HG02840 (cell line): ENCODE results near the gene RIT1.
"Not testable (repeated sequence)": the region's sequence is repeated elsewhere in the genome, so short reads cannot be mapped to it uniquely, and the experiment has no call there.

ENCODE experiments used
- ATAC-seq: cut with Tn5 transposase; IDR thresholded peaks from one replicate; pipeline ENCODE4 v1.9.1; 2021; ENCODE audit warnings: mild to moderate bottlenecking, moderate library complexity, moderate number of reproducible peaks; ENCODE audit not compliant: unreplicated experiment, low FRiP score

RIT1 gene

GRCh38 chr1:155934097-155934935 is 23.2 kb upstream of the RIT1 start, which contains the start of gene KHDC4:
TSS of gene KHDC4 (minus strand) at chr1:155934413. CDS start at chr1:155934373, 40 bp downstream.
- peak; percentile 93 for ATAC-seq

GRCh38 chr1:155933591-155934096 is 22.5 kb upstream of the RIT1 start:
- no peak for ATAC-seq

- no peak for ATAC-seq
Observed at GRCh38 chr1:155932487-155932886, 21.3 kb upstream of the RIT1 start.

- no peak for ATAC-seq
Observed at GRCh38 chr1:155932081-155932480, 20.9 kb upstream of the RIT1 start.

GRCh38 chr1:155931332-155932038 is 20.3 kb upstream of the RIT1 start:
- no peak for ATAC-seq

GRCh38 chr1:155930725-155931124 is 19.6 kb upstream of the RIT1 start:
- ATAC-seq, result not testable (repeated sequence)

- no peak for ATAC-seq
Observed at GRCh38 chr1:155929057-155929456, 17.9 kb upstream of the RIT1 start.

- ATAC-seq, result no peak
Observed at GRCh38 chr1:155925506-155925905, 14.4 kb upstream of the RIT1 start.

GRCh38 chr1:155920717-155921116 is 9.6 kb upstream of the RIT1 start:
- ATAC-seq, result no peak

GRCh38 chr1:155919801-155920200 is 8.7 kb upstream of the RIT1 start:
- no peak for ATAC-seq

GRCh38 chr1:155918660-155919059 is 7.5 kb upstream of the RIT1 start:
- ATAC-seq, result no peak

- no peak for ATAC-seq
Observed at GRCh38 chr1:155913969-155914757, 3.0 kb upstream of the RIT1 start.

- ATAC-seq, result no peak
Observed at GRCh38 chr1:155912056-155912536, 947 bp upstream of the RIT1 start.

- ATAC-seq, result no peak
Observed at GRCh38 chr1:155910621-155911121, 478 bp downstream of the RIT1 start.

- no peak for ATAC-seq
Observed at GRCh38 chr1:155909894-155910293, 1.3 kb downstream of the RIT1 start.

- no peak for ATAC-seq
Observed at GRCh38 chr1:155904261-155904660, 6.9 kb downstream of the RIT1 start.

GRCh38 chr1:155900161-155900560 is 11.0 kb downstream of the RIT1 start:
- ATAC-seq, result no peak

- ATAC-seq, result no peak
Observed at GRCh38 chr1:155899683-155900082, 11.5 kb downstream of the RIT1 start.

GRCh38 chr1:155898888-155899287 is 12.3 kb downstream of the RIT1 start:
- no peak for ATAC-seq

GRCh38 chr1:155897746-155898145 is 13.4 kb downstream of the RIT1 start:
- ATAC-seq, result no peak
